ENCODE data around the gene TLR6. TPM values are rescaled to one million over a fixed set of nuclear protein-coding genes. Genes with fewer than 3 reads are reported as not detected.
"Not testable (repeated sequence)": the region's sequence is repeated elsewhere in the genome, so short reads cannot be mapped to it uniquely, and the experiment has no call there.

TLR6 gene
- total RNA-seq, 1 experiment from 2014 or later = 0.68 TPM

DNA sequence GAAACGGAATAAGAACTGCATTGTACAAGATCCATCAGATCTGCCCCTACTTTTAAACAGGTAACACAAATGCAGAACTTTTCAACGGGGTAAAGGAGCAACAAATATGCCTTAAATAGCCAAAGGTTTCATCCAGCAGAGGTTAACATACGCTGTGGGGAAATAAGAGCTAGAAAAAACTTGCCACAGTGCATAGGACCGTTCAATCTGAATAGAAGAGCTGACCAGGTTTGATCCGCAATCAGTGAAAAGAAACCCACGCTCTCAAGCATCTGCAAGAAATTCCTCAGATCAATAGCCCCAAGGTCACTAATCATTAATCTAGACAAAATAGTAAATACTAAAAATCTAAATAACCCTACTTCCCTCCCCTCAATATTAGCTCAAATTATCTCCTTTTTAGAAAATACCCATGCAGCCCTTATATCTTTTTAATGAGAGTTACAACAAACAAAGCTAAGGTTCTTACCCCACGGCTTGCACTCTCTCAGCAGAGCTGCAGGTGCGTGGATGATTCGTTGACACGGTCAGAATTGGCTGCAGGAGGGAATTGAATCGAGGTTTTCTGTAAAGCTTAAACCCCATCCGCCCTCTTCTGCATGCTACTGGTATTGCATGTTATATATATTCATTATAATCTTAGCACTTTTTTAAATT, 74.0 kb downstream of the TLR6 start, which contains the start of gene TLR10:
Gene TLR10 (minus strand): TSS at position 539 of the 657 bp plus-strand sequence. CDS start 7,400 bp downstream, outside the sequence.
- Mint-ChIP-seq H3K36me3 (ENCODE audit: insufficient read depth, unreplicated experiment) (no peaks in the 10 kb centered on the region), H3K27me3 (ENCODE audit: unreplicated experiment) (no peaks in the 10 kb centered on the region), H3K27ac (ENCODE audit: unreplicated experiment) (no peak within 1 kb of the TSS), H3K9me3 (ENCODE audit: low read depth, unreplicated experiment) (no peaks in the 10 kb centered on the region), H3K4me3 (ENCODE audit: low read depth, unreplicated experiment) (no peak within 1 kb of the TSS), H3K4me1 (ENCODE audit: low read depth, unreplicated experiment) (peaks cover 2% of the 10 kb centered on the region)
- peak; percentile 36 for DNase-seq
- BruUV-seq (replicated peaks) = no TSS peak
- CTCF ChIA-PET = interaction anchor here (0.6 to 2.1 kb wide), 5 partner anchors 22 to 713 kb away, joined by 3 to 13 read pairs (median 4); partner anchors contain the start of gene TLR1
- intact Hi-C loops (cut with micrococcal nuclease; ENCODE audit: unreplicated experiment) = no loop called here
- TF ChIP-seq, protein P1, sequence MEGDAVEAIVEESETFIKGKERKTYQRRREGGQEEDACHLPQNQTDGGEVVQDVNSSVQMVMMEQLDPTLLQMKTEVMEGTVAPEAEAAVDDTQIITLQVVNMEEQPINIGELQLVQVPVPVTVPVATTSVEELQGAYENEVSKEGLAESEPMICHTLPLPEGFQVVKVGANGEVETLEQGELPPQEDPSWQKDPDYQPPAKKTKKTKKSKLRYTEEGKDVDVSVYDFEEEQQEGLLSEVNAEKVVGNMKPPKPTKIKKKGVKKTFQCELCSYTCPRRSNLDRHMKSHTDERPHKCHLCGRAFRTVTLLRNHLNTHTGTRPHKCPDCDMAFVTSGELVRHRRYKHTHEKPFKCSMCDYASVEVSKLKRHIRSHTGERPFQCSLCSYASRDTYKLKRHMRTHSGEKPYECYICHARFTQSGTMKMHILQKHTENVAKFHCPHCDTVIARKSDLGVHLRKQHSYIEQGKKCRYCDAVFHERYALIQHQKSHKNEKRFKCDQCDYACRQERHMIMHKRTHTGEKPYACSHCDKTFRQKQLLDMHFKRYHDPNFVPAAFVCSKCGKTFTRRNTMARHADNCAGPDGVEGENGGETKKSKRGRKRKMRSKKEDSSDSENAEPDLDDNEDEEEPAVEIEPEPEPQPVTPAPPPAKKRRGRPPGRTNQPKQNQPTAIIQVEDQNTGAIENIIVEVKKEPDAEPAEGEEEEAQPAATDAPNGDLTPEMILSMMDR (IDR thresholded peaks at IDR 0.05; ENCODE audit: unreplicated experiment) = peak; percentile 40

DNA sequence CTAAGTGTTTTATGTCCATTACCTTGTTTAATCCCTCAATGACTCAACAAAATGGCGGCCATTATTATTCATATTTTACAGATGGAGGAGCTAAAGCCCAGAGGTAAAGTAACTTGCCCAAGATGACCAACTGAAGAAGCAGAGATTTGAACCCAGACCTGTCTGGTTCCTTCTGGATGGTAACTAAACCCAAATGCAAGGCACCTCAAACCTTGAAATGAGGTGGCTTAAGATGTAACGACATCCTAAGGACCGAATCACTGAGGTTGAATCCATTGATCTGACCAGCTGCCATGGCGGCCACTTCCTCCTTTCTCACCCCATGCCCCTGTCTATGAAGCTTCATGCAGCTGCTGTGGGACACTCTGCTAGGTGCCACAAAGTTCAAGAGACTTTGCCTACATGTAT, 74.8 kb downstream of the TLR6 start:
- intact Hi-C loops (cut with micrococcal nuclease; ENCODE audit: unreplicated experiment) = no loop called here
- Mint-ChIP-seq H3K9me3 (ENCODE audit: low read depth, unreplicated experiment) (peaks cover 3% of the 10 kb centered on the region), H3K27ac (ENCODE audit: unreplicated experiment) (no peak overlapping the region), H3K4me1 (ENCODE audit: low read depth, unreplicated experiment) (no peaks in the 10 kb centered on the region), H3K27me3 (ENCODE audit: unreplicated experiment) (no peaks in the 10 kb centered on the region), H3K36me3 (ENCODE audit: insufficient read depth, unreplicated experiment) (no peaks in the 10 kb centered on the region), H3K4me3 (ENCODE audit: low read depth, unreplicated experiment) (no peak overlapping the region)
- TF ChIP-seq, protein P1 (IDR thresholded peaks at IDR 0.05; ENCODE audit: unreplicated experiment) = no peak
- CTCF ChIA-PET = interaction anchor here (1.2 to 2.1 kb wide), 3 partner anchors 22 to 713 kb away, joined by 3 to 13 read pairs (median 4); no protein-coding TSS in a partner anchor
- no peak for DNase-seq
- BruUV-seq (replicated peaks) = no TSS peak

DNA sequence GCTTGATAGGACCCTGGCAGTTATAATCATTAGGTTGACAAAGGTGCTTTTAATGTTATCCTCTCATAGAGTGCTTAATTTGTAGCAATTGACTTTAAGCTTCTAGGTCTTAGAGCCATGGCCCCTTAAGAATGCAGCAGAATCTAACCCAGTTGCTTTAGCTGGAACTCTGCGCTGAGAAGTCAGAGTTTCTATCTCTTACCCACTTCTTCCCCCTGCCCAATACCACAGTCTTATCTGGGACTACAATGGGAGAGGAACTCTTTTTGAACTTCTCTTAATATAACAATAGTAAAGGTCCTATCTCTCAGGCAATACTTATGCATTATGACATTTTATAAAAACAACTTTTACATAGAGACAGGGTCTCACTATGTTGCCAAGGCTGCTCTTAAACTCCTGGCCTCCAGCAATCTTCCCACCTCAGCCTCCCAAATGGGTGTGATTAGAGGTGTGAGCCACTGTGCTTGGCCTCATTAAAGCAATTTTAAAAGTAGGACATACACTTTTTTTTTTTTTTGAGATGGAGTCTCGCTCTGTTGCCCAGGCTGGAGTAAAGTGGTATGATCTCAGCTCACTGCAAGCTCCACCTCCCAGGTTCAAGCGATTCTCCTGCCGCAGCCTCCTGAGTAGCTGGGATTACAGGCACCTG, 75.7 kb downstream of the TLR6 start:
- Mint-ChIP-seq H3K4me1 (ENCODE audit: low read depth, unreplicated experiment) (no peaks in the 10 kb centered on the region), H3K9me3 (ENCODE audit: low read depth, unreplicated experiment) (peaks cover 4% of the 10 kb centered on the region), H3K4me3 (ENCODE audit: low read depth, unreplicated experiment) (no peak overlapping the region), H3K27me3 (ENCODE audit: unreplicated experiment) (no peaks in the 10 kb centered on the region), H3K36me3 (ENCODE audit: insufficient read depth, unreplicated experiment) (no peaks in the 10 kb centered on the region), H3K27ac (ENCODE audit: unreplicated experiment) (no peak overlapping the region)
- CTCF ChIA-PET = no interaction called here
- TF ChIP-seq, protein P1 (IDR thresholded peaks at IDR 0.05; ENCODE audit: unreplicated experiment) = no peak
- intact Hi-C loops (cut with micrococcal nuclease; ENCODE audit: unreplicated experiment) = no loop called here
- no peak for DNase-seq
- BruUV-seq (replicated peaks) = no TSS peak

DNA sequence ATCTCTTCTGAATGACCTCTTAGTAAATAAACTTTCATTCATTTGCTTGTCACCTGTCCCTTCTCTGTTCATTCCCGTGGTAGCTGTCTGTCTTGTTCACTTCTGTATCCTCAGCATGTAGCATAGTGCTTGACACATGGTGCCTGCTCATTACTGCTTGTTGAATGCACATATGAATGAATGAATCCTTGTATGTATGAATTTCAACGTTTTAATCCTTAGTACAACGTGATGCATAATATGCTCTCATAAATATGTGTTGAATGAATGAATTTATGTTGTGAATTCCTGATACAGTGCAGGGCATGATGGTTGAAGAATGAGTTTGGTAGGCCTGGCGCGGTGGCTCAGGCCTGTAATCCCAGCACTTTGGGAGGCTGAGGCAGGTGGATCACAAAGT, 76.8 kb downstream of the TLR6 start:
- no TSS peak for BruUV-seq (replicated peaks)
- no peaks in the 10 kb centered on the region for H3K4me1 Mint-ChIP-seq (ENCODE audit: low read depth, unreplicated experiment)
- peaks cover 4% of the 10 kb centered on the region for H3K9me3 Mint-ChIP-seq (ENCODE audit: low read depth, unreplicated experiment)
- no peak for DNase-seq
- TF ChIP-seq, protein P1 (IDR thresholded peaks at IDR 0.05; ENCODE audit: unreplicated experiment) = no peak
- no peak overlapping the region for H3K27ac Mint-ChIP-seq (ENCODE audit: unreplicated experiment)
- H3K36me3 Mint-ChIP-seq (ENCODE audit: insufficient read depth, unreplicated experiment) = no peaks in the 10 kb centered on the region
- no peak overlapping the region for H3K4me3 Mint-ChIP-seq (ENCODE audit: low read depth, unreplicated experiment)
- intact Hi-C loops (cut with micrococcal nuclease; ENCODE audit: unreplicated experiment) = no loop called here
- no peaks in the 10 kb centered on the region for H3K27me3 Mint-ChIP-seq (ENCODE audit: unreplicated experiment)
- CTCF ChIA-PET = no interaction called here

DNA sequence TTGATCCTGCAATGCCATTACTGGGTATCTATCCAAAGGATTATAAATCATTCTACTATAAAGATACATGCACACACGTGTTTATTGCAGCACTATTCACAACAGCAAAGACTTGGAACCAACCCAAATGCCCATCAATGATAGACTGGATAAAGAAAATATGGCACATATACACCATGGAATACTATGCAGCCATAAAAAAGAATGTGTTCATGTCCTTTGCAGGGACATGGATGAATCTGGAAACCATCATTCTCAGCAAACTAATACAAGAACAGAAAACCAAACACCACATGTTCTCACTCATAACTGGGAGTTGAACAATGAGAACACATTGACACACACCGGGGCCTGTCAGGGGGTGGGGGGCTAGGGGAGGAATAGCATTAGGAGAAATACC, 78.7 kb downstream of the TLR6 start:
- H3K27me3 Mint-ChIP-seq (ENCODE audit: unreplicated experiment); H3K36me3 Mint-ChIP-seq (ENCODE audit: insufficient read depth, unreplicated experiment); DNase-seq; intact Hi-C loops (cut with micrococcal nuclease; ENCODE audit: unreplicated experiment); H3K27ac Mint-ChIP-seq (ENCODE audit: unreplicated experiment); H3K9me3 Mint-ChIP-seq (ENCODE audit: low read depth, unreplicated experiment); H3K4me3 Mint-ChIP-seq (ENCODE audit: low read depth, unreplicated experiment); BruUV-seq (replicated peaks); CTCF ChIA-PET; H3K4me1 Mint-ChIP-seq (ENCODE audit: low read depth, unreplicated experiment): not testable (repeated sequence)

Data from Calu3 (cell line).